Measurements from ENCODE around the gene STK25. TPM values are rescaled to one million over a fixed set of nuclear protein-coding genes. Genes with fewer than 3 reads are reported as not detected.

Gene STK25
- total and polyA plus RNA-seq, 2 of the 8 experiments (the other 6 are each of a cell fraction or from before 2014, with no cell fraction given), result 159 to 546 TPM

GRCh38 chr2:241479026-241479898, 29.1 kb downstream of the STK25 start (continued):
- no peak for TF ChIP-seq BRCA1 (IDR thresholded peaks at IDR 0.05; ENCODE audit: low read depth, low read length)
- TF ChIP-seq BCL11A (IDR thresholded peaks at IDR 0.05; ENCODE audit: low read depth in 2 of 2, low read length in 2 of 2), result no peak
- TF ChIP-seq TBP (IDR thresholded peaks at IDR 0.05; ENCODE audit: low read depth, low read length), result no peak
- TF ChIP-seq CEBPB (IDR thresholded peaks at IDR 0.05; ENCODE audit: low read depth, low read length), result no peak
- TF ChIP-seq EGR1 (IDR thresholded peaks at IDR 0.05; ENCODE audit: borderline replicate concordance, low read depth, low read length), result no peak
- TF ChIP-seq GTF2F1 (IDR thresholded peaks at IDR 0.05; ENCODE audit: borderline replicate concordance, low read depth, low read length), result no peak
- TF ChIP-seq SIN3A (conservative IDR thresholded peaks at IDR 0.05 in 1 of 2, IDR thresholded peaks at IDR 0.05 in 1 of 2; ENCODE audit: low read depth in 1 of 2, low read length in 2 of 2), result no peak
- TF ChIP-seq CBX8 (IDR thresholded peaks at IDR 0.05; ENCODE audit: borderline replicate concordance, low read depth, low read length), result no peak
